Neural cell (in vitro differentiated cells): Measurements from ENCODE around the gene PCDHB10. TPM values are rescaled to one million over a fixed set of nuclear protein-coding genes. Genes with fewer than 3 reads are reported as not detected.

ENCODE experiments used
- H2AFZ ChIP-seq: fragments of 200-600, 300-800 bp; sonication (generic), shearing (Covaris generic); 2 replicates; pipeline ENCODE4 v1.6.0; 2014; ENCODE audit warnings: low read depth, mild to moderate bottlenecking, antibody characterized with exemption, low read length, moderate library complexity
- H3F3A ChIP-seq: fragments of 200-600 bp; shearing (Covaris generic); 2 replicates; pipeline ENCODE4 v1.6.1; 2016; ENCODE audit warnings: mild to moderate bottlenecking, moderate library complexity, mixed read lengths, antibody characterized with exemption, low read length; ENCODE audit not compliant: insufficient read depth, poor library complexity, severe bottlenecking
- H3K27ac ChIP-seq: fragments of 200-600, 300-800 bp; sonication (generic), shearing (Covaris generic); 2 replicates; pipeline ENCODE4 v1.5.1; 2014; ENCODE audit warnings: mild to moderate bottlenecking, low read length, moderate library complexity
- H3K27me3 ChIP-seq: fragments of 300-800, 200-600 bp; sonication (generic), shearing (Covaris generic); 2 replicates; pipeline ENCODE4 v1.6.0; 2014; ENCODE audit warnings: mild to moderate bottlenecking, low read depth, low read length, moderate library complexity; ENCODE audit not compliant: insufficient read depth
- H3K36me3 ChIP-seq: fragments of 300-800, 200-600 bp; sonication (generic), shearing (Covaris generic); 2 replicates; pipeline ENCODE4 v1.5.1; 2014; ENCODE audit warnings: mild to moderate bottlenecking, antibody characterized with exemption, low read length, moderate library complexity; ENCODE audit not compliant: insufficient read depth
- H3K4me2 ChIP-seq: fragments of 300-800, 200-600 bp; sonication (generic), shearing (Covaris generic); 2 replicates; pipeline ENCODE4 v1.6.0; 2014; ENCODE audit warnings: mild to moderate bottlenecking, low read length
- H3K4me3 ChIP-seq: fragments of 300-800, 200-600 bp; sonication (generic), shearing (Covaris generic); 2 replicates; pipeline ENCODE4 v1.5.1; 2014; ENCODE audit warnings: mild to moderate bottlenecking, low read length, moderate library complexity
- H3K79me2 ChIP-seq: fragments of 200-600 bp; shearing (Covaris generic); replicated peaks from 2 replicates; pipeline ENCODE4 v1.6.0; 2014; ENCODE audit warnings: mild to moderate bottlenecking, low read length, moderate library complexity; ENCODE audit not compliant: insufficient read depth
- H3K9ac ChIP-seq: fragments of 300-800, 200-600 bp; sonication (generic), shearing (Covaris generic); 2 replicates; pipeline ENCODE4 v1.6.1; 2016; ENCODE audit warnings: mild to moderate bottlenecking, low read length, mixed read lengths
- H3K9me2 ChIP-seq: fragments of 200-600 bp; shearing (Covaris generic); 2 replicates; pipeline ENCODE4 v1.6.1; 2016; ENCODE audit warnings: mild to moderate bottlenecking, low read length, mixed read lengths; ENCODE audit not compliant: insufficient read depth
- H3K9me3 ChIP-seq: fragments of 200-600, 300-800 bp; sonication (generic), shearing (Covaris generic); 2 replicates; pipeline ENCODE4 v1.6.1; 2016; ENCODE audit warnings: mild to moderate bottlenecking, mixed run types, low read length, moderate library complexity, mixed read lengths
- H4K20me1 ChIP-seq: fragments of 200-600 bp; shearing (Covaris generic); 2 replicates; pipeline ENCODE4 v1.6.1; 2016; ENCODE audit warnings: mild to moderate bottlenecking, mixed run types; ENCODE audit not compliant: insufficient read depth
- CTCF ChIP-seq: fragments of 450-650 bp; IDR thresholded peaks from 2 replicates; pipeline ENCODE4 v1.5.1; 2014; ENCODE audit warnings: antibody characterized with exemption, mild to moderate bottlenecking, moderate library complexity; ENCODE audit not compliant: poor library complexity, severe bottlenecking
- EP300 ChIP-seq: fragments of 450-650 bp; conservative IDR thresholded peaks from 2 replicates; pipeline ENCODE4 v1.6.1; 2014; ENCODE audit warnings: antibody characterized with exemption, mild to moderate bottlenecking, moderate library complexity; ENCODE audit not compliant: poor library complexity, severe bottlenecking
- EZH2 ChIP-seq: fragments of 200-600, 300-800 bp; shearing (Covaris generic), sonication (generic); IDR thresholded peaks from 2 replicates; pipeline ENCODE4 v1.6.1; 2014; ENCODE audit warnings: antibody characterized with exemption, low read length, borderline replicate concordance, mild to moderate bottlenecking; ENCODE audit not compliant: insufficient read depth, poor library complexity, severe bottlenecking
- MXI1 ChIP-seq: fragments of 450-650 bp; conservative IDR thresholded peaks from 2 replicates; pipeline ENCODE4 v1.6.1; 2014; ENCODE audit warnings: antibody characterized with exemption, mild to moderate bottlenecking; ENCODE audit not compliant: poor library complexity, severe bottlenecking
- POLR2AphosphoS5 ChIP-seq: IDR thresholded peaks from 2 replicates; pipeline ENCODE4 v1.6.1; 2012
- RAD21 ChIP-seq: fragments of 450-650 bp; conservative IDR thresholded peaks from 2 replicates; pipeline ENCODE4 v1.6.1; 2014; ENCODE audit warnings: antibody characterized with exemption, mild to moderate bottlenecking, moderate library complexity
- REST ChIP-seq: IDR thresholded peaks from 2 replicates; pipeline ENCODE4 v1.6.1; 2012; ENCODE audit warnings: borderline replicate concordance
- SMC3 ChIP-seq: fragments of 450-650 bp; conservative IDR thresholded peaks from 2 replicates; pipeline ENCODE4 v1.6.1; 2014; ENCODE audit warnings: antibody characterized with exemption, mild to moderate bottlenecking, moderate library complexity; ENCODE audit not compliant: poor library complexity
- TAF1 ChIP-seq: IDR thresholded peaks from 2 replicates; pipeline ENCODE4 v1.6.1; 2012; ENCODE audit warnings: low read depth
- polyA plus RNA-seq: library from polyadenylated mRNA; depleted of rRNA; stranded (reverse); fragments of >200 nt; gene quantifications from 2 replicates; pipeline ENCODE4 v1.2.3, GENCODE V29; 2014

Gene PCDHB10
- polyA plus RNA-seq, 1 donor from 2014 or later, result 8.7 TPM

GRCh38 chr5:141236516-141237313, 44.6 kb downstream of the PCDHB10 start:
- Histone ChIP-seq H3K79me2 (peaks cover 2% of the 10 kb centered on the region), H3K4me2 (no peak overlapping the region), H3K4me3 (no peak overlapping the region), H2AFZ (no peak overlapping the region), H3K9ac (no peak overlapping the region), H3F3A (no peaks in the 10 kb centered on the region), H3K9me2 (no peaks in the 10 kb centered on the region), H3K27ac (no peak overlapping the region), H3K9me3 (peaks cover 44% of the 10 kb centered on the region), H3K36me3 (peaks cover 12% of the 10 kb centered on the region), H3K27me3 (no peaks in the 10 kb centered on the region), H4K20me1 (no peaks in the 10 kb centered on the region)
- TF ChIP-seq RAD21 (no peak), EP300 (no peak), REST (no peak)

DNA sequence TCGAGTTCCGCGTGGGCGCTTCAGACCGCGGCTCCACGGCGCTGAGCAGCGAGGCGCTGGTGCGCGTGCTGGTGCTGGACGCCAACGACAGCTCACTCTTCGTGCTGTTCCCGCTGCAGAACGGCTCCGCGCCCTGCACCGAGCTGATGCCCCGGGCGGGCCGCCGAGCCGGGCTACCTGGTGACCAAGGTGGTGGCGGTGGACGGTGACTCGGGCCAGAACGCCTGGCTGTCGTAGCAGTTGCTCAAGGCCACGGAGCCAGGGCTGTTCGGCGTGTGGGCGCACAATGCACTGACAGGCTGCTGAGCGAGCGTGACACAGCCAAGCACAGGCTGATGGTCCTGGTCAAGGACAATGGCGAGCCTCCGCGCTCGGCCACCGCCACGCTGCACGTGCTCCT, 49.3 kb downstream of the PCDHB10 start:
- Histone ChIP-seq H3K27me3 (no peaks in the 10 kb centered on the region), H4K20me1 (no peaks in the 10 kb centered on the region), H3K9me3 (peaks cover 34% of the 10 kb centered on the region), H3F3A (no peaks in the 10 kb centered on the region), H3K36me3 (peaks cover 14% of the 10 kb centered on the region), H3K79me2 (no peaks in the 10 kb centered on the region), H3K9ac (no peak overlapping the region), H2AFZ (no peak overlapping the region), H3K9me2 (no peaks in the 10 kb centered on the region), H3K27ac (no peak overlapping the region), H3K4me2 (no peak overlapping the region), H3K4me3 (no peak overlapping the region)
- TF ChIP-seq EP300 (no peak), RAD21 (no peak), EZH2 (no peak), TAF1 (no peak), CTCF (no peak), MXI1 (no peak), POLR2AphosphoS5 (no peak), SMC3 (no peak), REST (no peak)

Other genes with a start within 250 kb of the PCDHB10 start
- 7.6 and 9.3 TPM in 2 replicates for gene PCDHAC2, start 225.9 kb upstream of the PCDHB10 start, polyA plus RNA-seq
- gene PCDHB1, start 141.0 kb upstream of the PCDHB10 start, polyA plus RNA-seq, result 0.10 TPM in 1 of 2 replicates, not detected in the other
- gene PCDHB2, start 97.7 kb upstream of the PCDHB10 start, polyA plus RNA-seq, result 103 and 105 TPM in 2 replicates
- 3.9 and 4.9 TPM in 2 replicates for gene PCDHB3, start 91.9 kb upstream of the PCDHB10 start, polyA plus RNA-seq
- 4.2 and 4.3 TPM in 2 replicates for gene PCDHB4, start 70.5 kb upstream of the PCDHB10 start, polyA plus RNA-seq
- gene PCDHB5, start 57.1 kb upstream of the PCDHB10 start, polyA plus RNA-seq, result 4.5 and 4.7 TPM in 2 replicates
- 1.6 and 1.7 TPM in 2 replicates for gene PCDHB6, start 42.3 kb upstream of the PCDHB10 start, polyA plus RNA-seq
- 0.99 and 2.1 TPM in 2 replicates for gene PCDHB7, start 19.7 kb upstream of the PCDHB10 start, polyA plus RNA-seq
- gene PCDHB8, start 14.6 kb upstream of the PCDHB10 start, polyA plus RNA-seq, result 0.76 and 0.81 TPM in 2 replicates
- gene PCDHB16, start 10.0 kb upstream of the PCDHB10 start, polyA plus RNA-seq, result 2.1 and 2.8 TPM in 2 replicates
- 4.8 and 4.9 TPM in 2 replicates for gene PCDHB9, start 5.2 kb upstream of the PCDHB10 start, polyA plus RNA-seq
- gene PCDHB11, start 7.3 kb downstream of the PCDHB10 start, polyA plus RNA-seq, result 2.7 and 3.7 TPM in 2 replicates
- gene PCDHB12, start 16.4 kb downstream of the PCDHB10 start, polyA plus RNA-seq, result 1.3 and 2.2 TPM in 2 replicates
- gene PCDHB13, start 21.6 kb downstream of the PCDHB10 start, polyA plus RNA-seq, result 1.0 and 1.6 TPM in 2 replicates
- gene PCDHB14, start 31.0 kb downstream of the PCDHB10 start, polyA plus RNA-seq, result 12.6 and 18.3 TPM in 2 replicates
- gene PCDHB15, start 53.0 kb downstream of the PCDHB10 start, polyA plus RNA-seq, result 11.2 and 13.7 TPM in 2 replicates
- gene SLC25A2, start 111.7 kb downstream of the PCDHB10 start, polyA plus RNA-seq, result not detected in 2 replicates
- 173 and 198 TPM in 2 replicates for gene TAF7, start 128.4 kb downstream of the PCDHB10 start, polyA plus RNA-seq
- gene PCDHGA1, start 138.2 kb downstream of the PCDHB10 start, polyA plus RNA-seq, result 0.19 and 0.50 TPM in 2 replicates
- gene PCDHGA2, start 146.4 kb downstream of the PCDHB10 start, polyA plus RNA-seq, result 0.21 and 0.26 TPM in 2 replicates
- gene PCDHGA3, start 151.5 kb downstream of the PCDHB10 start, polyA plus RNA-seq, result 0.10 and 0.26 TPM in 2 replicates
- 0.46 and 0.68 TPM in 2 replicates for gene PCDHGB1, start 157.7 kb downstream of the PCDHB10 start, polyA plus RNA-seq
- 0.38 TPM in 1 of 2 replicates, not detected in the other for gene PCDHGA4, start 162.7 kb downstream of the PCDHB10 start, polyA plus RNA-seq
- gene PCDHGB2, start 167.6 kb downstream of the PCDHB10 start, polyA plus RNA-seq, result 0.30 and 0.43 TPM in 2 replicates
- 0.25 TPM in 1 of 2 replicates, not detected in the other for gene PCDHGA5, start 171.8 kb downstream of the PCDHB10 start, polyA plus RNA-seq
- gene PCDHGB3, start 177.9 kb downstream of the PCDHB10 start, polyA plus RNA-seq, result not detected in 2 replicates
- gene PCDHGA6, start 181.5 kb downstream of the PCDHB10 start, polyA plus RNA-seq, result 0.09 TPM in 1 of 2 replicates, not detected in the other
- gene PCDHGA7, start 190.4 kb downstream of the PCDHB10 start, polyA plus RNA-seq, result not detected in 2 replicates
- 9.3 and 13.0 TPM in 2 replicates for gene PCDHGB4, start 195.3 kb downstream of the PCDHB10 start, polyA plus RNA-seq
- 0.19 and 0.38 TPM in 2 replicates for gene PCDHGA8, start 200.3 kb downstream of the PCDHB10 start, polyA plus RNA-seq
- 0.17 and 0.54 TPM in 2 replicates for gene PCDHGB5, start 205.6 kb downstream of the PCDHB10 start, polyA plus RNA-seq
- gene PCDHGA9, start 210.4 kb downstream of the PCDHB10 start, polyA plus RNA-seq, result 0.11 TPM in 1 of 2 replicates, not detected in the other
- 29.2 and 34.4 TPM in 2 replicates for gene PCDHGB6, start 215.7 kb downstream of the PCDHB10 start, polyA plus RNA-seq
- gene PCDHGA10, start 220.6 kb downstream of the PCDHB10 start, polyA plus RNA-seq, result 7.3 and 8.1 TPM in 2 replicates
- gene PCDHGB7, start 225.3 kb downstream of the PCDHB10 start, polyA plus RNA-seq, result 4.7 and 5.1 TPM in 2 replicates
- 0.32 and 0.62 TPM in 2 replicates for gene PCDHGA11, start 228.7 kb downstream of the PCDHB10 start, polyA plus RNA-seq
- 0.11 and 0.56 TPM in 2 replicates for gene PCDHGA12, start 238.2 kb downstream of the PCDHB10 start, polyA plus RNA-seq